Measurements from ENCODE around the gene SFTPD. TPM values are rescaled to one million over a fixed set of nuclear protein-coding genes. Genes with fewer than 3 reads are reported as not detected.

The SFTPD gene
- total and polyA plus RNA-seq, 2 donors from 2014 or later: 1.7 TPM

GRCh38 chr10:79929409-79929904 is 19.4 kb downstream of the SFTPD start:
- FAIRE-seq (no peak), DNase-seq (peak; percentile 85 to 91 (median 88))
- no peak overlapping the region for H3K27ac ChIP-seq (ENCODE audit: low read depth in 2 of 2, low read length in 2 of 2)
- H3K27me3 ChIP-seq (ENCODE audit: control insufficient read depth, insufficient read depth, low read length): no peaks in the 10 kb centered on the region
- no peak overlapping the region for H3K4me3 ChIP-seq (ENCODE audit: low read length in 3 of 3)
- peak; percentile 97 for TF ChIP-seq CTCF (IDR thresholded peaks at IDR 0.05; ENCODE audit: borderline replicate concordance, extremely low read depth, insufficient read depth)
- H3K36me3 ChIP-seq (ENCODE audit: control insufficient read depth in 2 of 3, insufficient read depth in 3 of 3, low read length in 3 of 3): no peaks in the 10 kb centered on the region
- peaks cover 0 to 2% (median 0%) of the 10 kb centered on the region in 3 donors for H3K4me1 ChIP-seq (ENCODE audit: control insufficient read depth in 2 of 3, insufficient read depth in 2 of 3, low read depth in 1 of 3, low read length in 3 of 3)
- H3K9me3 ChIP-seq (ENCODE audit: control insufficient read depth in 2 of 3, insufficient read depth in 1 of 3, low read length in 3 of 3): no peaks in the 10 kb centered on the region
- intact Hi-C loops (cut with DNase I): no loop called here
- no peak overlapping the region for H3K9ac ChIP-seq (ENCODE audit: low read length in 3 of 3)

GRCh38 chr10:79928028-79928583 is 20.8 kb downstream of the SFTPD start:
- no peak for DNase-seq
- Histone ChIP-seq H3K36me3 (ENCODE audit: control insufficient read depth in 2 of 3, insufficient read depth in 3 of 3, low read length in 3 of 3) (no peaks in the 10 kb centered on the region), H3K9ac (ENCODE audit: low read length in 3 of 3) (no peak overlapping the region), H3K4me1 (ENCODE audit: control insufficient read depth in 2 of 3, insufficient read depth in 2 of 3, low read depth in 1 of 3, low read length in 3 of 3) (peaks cover 0 to 2% (median 0%) of the 10 kb centered on the region in 3 donors), H3K27me3 (ENCODE audit: control insufficient read depth, insufficient read depth, low read length) (no peaks in the 10 kb centered on the region), H3K9me3 (ENCODE audit: control insufficient read depth in 2 of 3, insufficient read depth in 1 of 3, low read length in 3 of 3) (no peaks in the 10 kb centered on the region), H3K27ac (ENCODE audit: low read depth in 2 of 2, low read length in 2 of 2) (peak overlapping the region in 1 of 2 donors; percentile 5), H3K4me3 (ENCODE audit: low read length in 3 of 3) (no peak overlapping the region)
- no peak for TF ChIP-seq CTCF (IDR thresholded peaks at IDR 0.05; ENCODE audit: borderline replicate concordance, extremely low read depth, insufficient read depth)
- no peak for FAIRE-seq
- intact Hi-C loops (cut with DNase I): no loop called here

- Histone ChIP-seq H3K9me3 (ENCODE audit: control insufficient read depth in 2 of 3, insufficient read depth in 1 of 3, low read length in 3 of 3) (no peaks in the 10 kb centered on the region), H3K27me3 (ENCODE audit: control insufficient read depth, insufficient read depth, low read length) (no peaks in the 10 kb centered on the region), H3K9ac (ENCODE audit: low read length in 3 of 3) (no peak overlapping the region), H3K4me1 (ENCODE audit: control insufficient read depth in 2 of 3, insufficient read depth in 2 of 3, low read depth in 1 of 3, low read length in 3 of 3) (peaks cover 0 to 2% (median 0%) of the 10 kb centered on the region in 3 donors), H3K36me3 (ENCODE audit: control insufficient read depth in 2 of 3, insufficient read depth in 3 of 3, low read length in 3 of 3) (no peaks in the 10 kb centered on the region), H3K4me3 (ENCODE audit: low read length in 3 of 3) (no peak overlapping the region), H3K27ac (ENCODE audit: low read depth in 2 of 2, low read length in 2 of 2) (peak overlapping the region; percentile 5 to 23)
- no peak for TF ChIP-seq CTCF (IDR thresholded peaks at IDR 0.05; ENCODE audit: borderline replicate concordance, extremely low read depth, insufficient read depth)
- intact Hi-C loops (cut with DNase I): no loop called here
- DNase-seq: no peak
- FAIRE-seq: no peak
Measured at GRCh38 chr10:79927111-79927828, 21.6 kb downstream of the SFTPD start.

Data from kidney (tissue), 14 donors.